Fibroblast of the aortic adventitia (primary cell): ENCODE results near the gene PRR9. TPM values are rescaled to one million over a fixed set of nuclear protein-coding genes. Genes with fewer than 3 reads are reported as not detected.

Source experiments
- DNase-seq: peaks from one replicate; pipeline ENCODE4 v3.0.0-alpha.2; 2010; ENCODE audit warnings: low read depth
- H3K4me3 ChIP-seq: 2 replicates; pipeline ENCODE4 v1.5.1; 2011; ENCODE audit warnings: low read depth, mild to moderate bottlenecking, control low read depth, low read length, moderate library complexity
- CTCF ChIP-seq: IDR thresholded peaks from 2 replicates; pipeline ENCODE4 v1.5.1; 2011; ENCODE audit warnings: mild to moderate bottlenecking, low read length, control low read depth, inconsistent platforms; ENCODE audit not compliant: insufficient read depth
- total RNA-seq: library from RNA; depleted of rRNA; stranded (reverse); fragments of >200 nt; gene quantifications from 2 replicates; pipeline ENCODE4 v1.2.3, GENCODE V29; 2012; ENCODE audit warnings: low replicate concordance

The PRR9 gene
- total RNA-seq, 1 donor, result not detected

- peak; percentile 5 for TF ChIP-seq CTCF
- H3K4me3 ChIP-seq, result no peak overlapping the region
- DNase-seq, result no peak
These were observed 24.7 kb upstream of the PRR9 start for GRCh38 chr1:153192697-153193096.

GRCh38 chr1:153194331-153195050 lies 22.9 kb upstream of the PRR9 start:
- DNase-seq, result no peak
- TF ChIP-seq CTCF, result no peak
- no peak overlapping the region for H3K4me3 ChIP-seq

- DNase-seq, result no peak
These were observed 22.2 kb upstream of the PRR9 start for GRCh38 chr1:153195216-153195615.

GRCh38 chr1:153202006-153202405 lies 15.4 kb upstream of the PRR9 start:
- no peak overlapping the region for H3K4me3 ChIP-seq
- peak; percentile 15 for DNase-seq
- TF ChIP-seq CTCF, result no peak

More at GRCh38 chr1:153195216-153195615, 22.2 kb upstream of the PRR9 start:
- H3K4me3 ChIP-seq, result no peak overlapping the region
- no peak for TF ChIP-seq CTCF

- TF ChIP-seq CTCF, result no peak
- no peak for DNase-seq
- H3K4me3 ChIP-seq, result no peak within 1 kb of the TSS
These were observed 14.3 kb upstream of the PRR9 start, which contains the start of gene LELP1 for GRCh38 chr1:153203130-153203529. TSS of gene LELP1 (plus strand) at chr1:153203430. CDS start at chr1:153204708, 1,278 bp downstream.

- no peak overlapping the region for H3K4me3 ChIP-seq
- TF ChIP-seq CTCF, result no peak
- DNase-seq, result no peak
These were observed 10.8 kb upstream of the PRR9 start for GRCh38 chr1:153206631-153207030.

GRCh38 chr1:153210206-153210605 lies 7.2 kb upstream of the PRR9 start:
- DNase-seq, result no peak
- no peak overlapping the region for H3K4me3 ChIP-seq
- no peak for TF ChIP-seq CTCF
